ENCODE measurements around the gene ZBTB7C. TPM values are rescaled to one million over a fixed set of nuclear protein-coding genes. Genes with fewer than 3 reads are reported as not detected.

The ZBTB7C gene
- total RNA-seq, 1 donor from 2014 or later: 0.81 TPM

DNA sequence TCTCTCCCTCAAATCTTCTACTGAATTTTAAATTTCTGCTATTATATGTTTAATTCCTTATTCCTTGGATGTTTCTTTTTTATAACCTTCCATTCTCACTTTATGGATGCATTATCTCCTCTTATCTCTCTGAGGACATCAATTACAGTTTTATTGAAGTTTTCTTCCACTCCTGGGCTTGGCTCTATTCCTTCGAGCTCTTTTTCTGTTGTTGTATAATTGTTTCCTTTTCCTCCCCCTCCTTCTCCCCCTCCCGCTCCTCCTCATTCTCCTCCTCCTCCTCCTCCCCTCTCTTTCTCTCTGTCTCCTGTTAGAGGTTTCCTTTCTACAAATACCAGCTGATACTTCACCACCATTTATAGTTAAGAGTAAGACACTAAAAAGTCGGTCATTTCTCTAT lies 209.8 kb downstream of the ZBTB7C start:
- intact Hi-C loops (cut with micrococcal nuclease): no loop called here

DNA sequence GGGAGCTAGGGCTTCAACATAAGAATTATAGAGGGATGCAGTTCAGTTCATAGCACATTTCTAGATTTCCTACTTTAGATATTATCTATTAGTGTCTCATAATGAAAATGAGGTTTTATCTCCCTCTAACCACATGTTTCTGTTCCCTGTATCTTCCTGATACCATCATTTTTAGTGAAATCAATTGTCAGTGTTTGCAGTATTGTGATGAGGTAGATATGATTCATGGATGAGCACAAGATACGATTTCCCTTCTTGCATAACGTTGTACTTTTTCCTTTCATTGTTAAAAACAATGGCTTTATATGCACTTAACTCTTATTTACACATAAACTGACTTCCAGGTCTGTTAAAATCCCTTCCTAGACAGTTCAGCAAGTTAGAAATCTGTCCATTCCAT lies 211.4 kb downstream of the ZBTB7C start:
- intact Hi-C loops (cut with micrococcal nuclease): no loop called here

DNA sequence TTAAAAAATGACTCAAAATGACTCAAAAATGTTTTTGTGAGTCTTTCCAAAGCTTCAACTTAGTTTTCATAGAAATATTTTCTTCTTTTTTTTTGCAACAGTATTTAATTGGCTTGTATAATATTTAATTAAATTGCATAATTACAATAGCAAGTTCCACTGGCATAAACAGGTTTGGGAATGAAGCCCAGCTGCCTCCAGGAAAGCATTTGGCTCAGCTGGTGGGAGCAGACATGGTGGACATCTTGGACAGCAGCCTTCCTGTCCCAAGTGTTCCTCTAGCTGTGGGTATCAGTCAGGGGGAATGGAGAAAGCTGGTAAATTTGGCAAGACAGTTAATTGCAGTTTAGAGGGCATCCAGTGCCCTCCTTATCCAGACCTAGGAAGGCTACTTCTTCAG lies 213.4 kb downstream of the ZBTB7C start:
- intact Hi-C loops (cut with micrococcal nuclease): no loop called here

DNA sequence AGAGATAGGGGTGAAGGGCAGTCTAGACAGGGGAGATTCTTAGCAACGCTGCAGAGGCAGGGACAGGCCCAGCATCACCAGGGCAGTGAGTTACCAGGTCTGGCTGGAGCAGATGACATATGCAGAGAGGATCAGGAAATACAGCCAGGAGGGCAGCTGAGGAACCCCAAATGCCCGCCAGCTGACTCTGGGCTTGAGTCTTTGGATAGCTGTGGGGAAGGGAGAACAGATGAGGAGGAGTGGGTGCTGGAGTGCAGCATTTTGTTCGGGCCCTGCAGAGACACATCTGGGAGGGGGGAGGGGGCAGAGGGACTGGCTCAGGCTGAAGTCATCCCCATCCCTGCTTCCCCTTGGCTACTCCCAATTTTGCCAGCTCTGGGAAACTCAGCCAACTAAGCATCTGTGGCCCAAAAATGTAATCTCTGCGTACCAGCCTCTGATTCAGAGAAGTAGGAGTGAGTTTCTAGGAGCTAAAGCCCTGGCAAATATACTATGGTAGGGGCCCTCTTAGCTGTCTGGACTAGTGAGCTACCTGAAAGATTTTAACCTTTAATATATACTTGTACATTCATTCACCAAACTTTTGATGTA lies 214.5 kb downstream of the ZBTB7C start:
- intact Hi-C loops (cut with micrococcal nuclease): no loop called here

DNA sequence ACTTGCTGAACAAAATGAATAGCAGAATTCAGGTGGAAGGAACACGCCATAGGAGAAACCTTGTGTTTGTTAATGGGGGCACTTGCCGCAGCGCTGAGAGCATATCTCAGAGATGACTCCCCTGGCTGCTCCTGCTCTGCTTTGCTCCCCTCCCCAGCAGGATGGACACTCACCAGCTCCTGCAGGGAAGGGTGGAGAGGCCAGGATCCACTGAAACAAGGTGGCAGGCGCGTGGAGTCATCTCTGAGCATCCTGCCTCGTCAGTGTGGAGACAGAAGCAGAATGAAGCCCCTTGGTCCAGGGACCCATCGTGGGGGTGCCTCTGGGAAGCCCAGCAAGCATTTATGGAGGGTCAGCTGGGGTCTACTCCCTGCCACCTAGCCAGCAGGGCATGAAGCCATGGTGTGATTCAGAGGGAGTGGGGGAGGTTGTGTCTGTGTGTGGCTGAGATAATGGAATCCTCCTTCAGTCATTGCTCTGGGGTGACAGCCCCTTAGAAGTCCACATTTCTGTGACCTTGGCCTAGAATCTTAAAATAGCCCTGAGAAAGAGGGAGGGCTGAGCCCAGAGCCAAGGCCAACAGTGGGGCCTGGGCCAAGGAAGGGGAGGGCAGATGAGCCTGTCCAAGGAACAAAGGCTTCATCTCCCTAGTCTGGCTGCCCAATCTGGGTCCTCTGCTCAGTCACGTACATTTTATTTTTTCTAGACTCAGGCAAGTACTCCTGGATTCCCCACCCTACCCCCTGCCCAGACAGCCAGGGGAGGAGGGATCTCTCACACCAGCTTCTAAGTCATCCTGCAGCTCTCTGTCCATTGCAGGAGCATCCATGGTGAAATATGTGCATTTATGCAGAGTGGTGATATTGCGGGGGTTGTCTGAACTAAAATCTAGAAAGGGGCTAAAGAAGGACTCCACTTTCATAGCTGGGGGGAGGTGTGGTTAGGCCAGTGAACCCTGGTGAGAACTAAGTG lies 215.4 kb downstream of the ZBTB7C start:
- intact Hi-C loops (cut with micrococcal nuclease): no loop called here

DNA sequence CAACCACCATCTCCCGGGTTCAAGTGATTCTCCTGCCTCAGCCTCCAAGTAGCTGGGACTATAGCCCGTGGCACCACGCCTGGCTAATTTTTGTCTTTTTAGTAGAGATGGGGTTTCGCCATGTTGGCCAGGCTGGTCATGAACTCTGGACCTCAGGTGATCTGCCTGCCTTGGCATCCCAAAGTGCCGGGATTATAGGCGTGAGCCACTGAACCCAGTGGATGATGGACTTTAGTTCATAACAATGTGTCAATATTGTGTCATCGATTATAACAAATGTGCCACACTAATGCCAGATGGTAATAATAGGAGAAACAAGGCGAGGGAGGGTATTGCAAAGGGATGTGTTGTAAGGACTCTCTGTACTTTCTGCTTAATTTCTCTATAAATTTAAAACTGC lies 216.6 kb downstream of the ZBTB7C start:
- intact Hi-C loops (cut with micrococcal nuclease): no loop called here

DNA sequence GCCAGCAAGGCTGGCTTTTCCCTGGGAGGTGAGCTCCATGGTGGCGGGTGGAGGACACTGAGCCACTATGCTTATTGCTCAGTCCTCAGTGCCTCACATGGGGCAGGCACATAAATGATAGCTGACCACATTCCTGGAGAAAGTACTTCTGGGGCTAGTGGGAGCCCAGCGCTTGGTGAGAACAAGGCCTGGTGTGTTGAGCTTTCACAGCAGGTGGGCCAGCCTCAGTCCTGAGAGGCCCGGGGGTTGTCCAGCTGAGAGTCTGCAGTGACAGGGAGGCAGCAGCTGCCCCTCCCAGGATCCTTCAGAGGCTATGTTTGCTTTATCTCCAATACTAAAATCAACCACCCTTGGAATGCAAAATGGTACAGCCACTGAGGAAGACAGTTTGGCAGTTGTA lies 217.7 kb downstream of the ZBTB7C start:
- intact Hi-C loops (cut with micrococcal nuclease): no loop called here

DNA sequence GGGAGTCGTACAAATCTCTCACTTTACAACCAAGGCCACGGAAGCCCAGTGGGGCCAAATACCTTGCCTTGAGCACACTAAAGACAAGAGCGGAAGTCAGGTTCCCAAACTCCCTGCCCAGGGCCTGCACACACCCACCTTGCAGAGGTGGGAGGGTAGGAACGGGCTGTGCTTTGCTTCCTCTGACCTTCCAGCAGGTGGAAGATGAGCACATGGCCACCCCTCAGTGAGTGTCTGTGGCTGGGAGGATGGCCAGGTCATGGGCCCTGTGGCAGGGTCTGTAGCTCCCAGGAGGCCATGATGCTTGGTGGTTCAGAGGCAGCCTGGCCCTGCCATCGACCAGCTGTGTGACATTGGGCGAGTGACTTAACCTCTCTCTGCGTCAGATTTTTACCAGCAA lies 218.2 kb downstream of the ZBTB7C start:
- intact Hi-C loops (cut with micrococcal nuclease): no loop called here

DNA sequence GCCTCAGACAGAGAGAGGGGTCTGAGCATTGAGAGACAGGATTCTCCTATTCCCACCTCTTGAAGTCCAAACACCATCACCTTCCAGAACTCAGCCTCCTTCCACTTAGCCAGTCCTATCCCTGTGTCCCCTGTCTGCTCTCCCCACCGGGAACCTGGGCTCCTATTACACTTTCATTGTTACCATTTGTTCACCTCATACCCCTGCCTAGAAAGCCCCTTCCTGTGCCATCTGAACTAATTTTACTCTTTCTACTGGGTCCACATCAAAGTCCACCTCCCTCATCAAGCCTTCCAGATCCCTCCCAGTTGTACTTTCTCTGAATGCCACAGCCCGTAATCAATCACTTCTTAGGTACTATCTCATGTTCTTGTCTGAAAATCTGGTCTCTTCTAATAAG lies 220.6 kb downstream of the ZBTB7C start:
- intact Hi-C loops (cut with micrococcal nuclease): no loop called here

DNA sequence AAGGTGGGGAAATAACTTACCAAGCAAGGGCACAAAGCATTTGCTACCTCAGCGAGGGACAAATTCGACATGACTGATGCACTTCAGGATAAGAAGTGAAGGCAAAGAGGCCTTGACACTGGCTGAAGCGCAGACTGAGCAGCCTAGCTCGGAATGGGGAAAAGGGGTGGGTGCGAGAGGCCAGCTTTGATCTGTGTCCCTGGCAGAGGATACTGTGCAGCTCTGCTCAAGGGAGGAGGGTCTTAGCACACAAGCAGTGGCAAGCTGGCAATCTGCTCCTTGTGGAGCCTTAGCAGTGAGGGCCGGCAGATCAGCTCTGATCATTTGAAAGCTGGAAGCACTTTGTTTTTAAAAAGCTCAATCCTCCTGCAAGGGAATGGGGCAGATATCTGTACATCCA lies 222.3 kb downstream of the ZBTB7C start:
- intact Hi-C loops (cut with micrococcal nuclease): no loop called here

DNA sequence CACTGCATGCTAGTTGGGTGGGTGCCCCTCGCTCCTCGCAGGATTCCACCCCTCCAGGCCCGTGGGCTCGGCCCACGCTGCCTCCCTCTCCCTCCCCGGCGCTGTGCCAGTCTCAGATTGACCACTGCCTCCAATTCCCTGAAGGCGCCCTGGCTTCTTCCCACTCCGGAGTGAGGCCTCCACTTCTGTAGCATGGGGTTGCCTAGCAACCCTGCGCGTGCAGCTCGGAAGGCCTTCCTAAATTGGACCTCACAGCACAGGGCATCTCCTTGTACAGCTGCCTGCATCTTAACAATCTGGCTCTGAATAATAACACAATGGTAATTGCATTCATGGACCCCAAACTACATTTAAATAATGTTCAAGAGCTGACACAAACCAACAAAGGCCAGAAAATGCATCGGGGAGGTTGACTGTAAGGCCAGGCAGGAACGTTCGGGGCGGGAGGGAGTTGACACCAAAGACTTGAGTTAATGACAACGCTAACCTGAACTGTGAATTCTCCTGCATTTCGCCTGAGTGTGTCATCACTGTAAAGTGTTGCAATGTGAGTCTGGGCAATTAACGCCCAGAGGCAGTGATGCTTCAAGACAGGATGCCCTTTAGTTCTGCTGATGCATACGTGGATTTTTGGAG lies 222.9 kb downstream of the ZBTB7C start:
- intact Hi-C loops (cut with micrococcal nuclease): no loop called here

DNA sequence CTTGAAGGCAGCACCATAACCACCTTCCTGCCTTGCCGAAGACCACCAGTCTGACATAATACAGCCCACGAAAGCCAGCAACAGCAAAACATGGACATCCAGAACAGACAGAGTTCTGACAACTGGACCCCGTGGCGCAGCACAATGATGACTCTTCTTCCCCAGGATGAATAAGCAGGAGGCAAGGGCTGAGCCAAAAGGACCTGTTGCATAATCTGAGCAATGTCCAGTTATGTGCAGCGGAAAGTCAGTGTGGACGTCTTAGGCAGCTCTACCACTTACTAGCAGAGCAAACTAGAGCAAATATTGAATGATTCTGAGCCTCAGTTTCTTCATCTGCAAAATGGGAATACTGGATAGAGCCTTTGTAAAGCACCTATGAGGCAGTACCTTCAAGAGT lies 225.1 kb downstream of the ZBTB7C start:
- intact Hi-C loops (cut with micrococcal nuclease): no loop called here

DNA sequence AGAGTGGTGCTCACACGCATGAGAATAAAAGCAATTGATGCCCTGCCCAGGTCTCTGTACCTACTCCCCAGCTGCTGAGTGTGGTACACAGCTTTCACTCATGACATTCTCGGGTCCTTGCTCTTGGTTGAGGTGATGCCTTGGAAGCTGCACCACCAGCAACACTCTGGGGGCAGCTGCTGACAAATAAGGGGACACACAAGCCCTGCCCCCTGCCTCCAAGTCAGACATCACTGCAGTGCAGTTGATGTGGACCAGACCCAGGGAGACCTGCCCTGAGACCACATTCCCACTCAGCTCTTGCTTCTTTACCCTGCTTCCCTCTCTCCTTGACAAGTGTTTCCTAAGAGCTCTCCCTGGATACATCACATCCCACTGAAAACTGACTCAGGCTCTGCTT lies 225.6 kb downstream of the ZBTB7C start:
- intact Hi-C loops (cut with micrococcal nuclease): no loop called here

DNA sequence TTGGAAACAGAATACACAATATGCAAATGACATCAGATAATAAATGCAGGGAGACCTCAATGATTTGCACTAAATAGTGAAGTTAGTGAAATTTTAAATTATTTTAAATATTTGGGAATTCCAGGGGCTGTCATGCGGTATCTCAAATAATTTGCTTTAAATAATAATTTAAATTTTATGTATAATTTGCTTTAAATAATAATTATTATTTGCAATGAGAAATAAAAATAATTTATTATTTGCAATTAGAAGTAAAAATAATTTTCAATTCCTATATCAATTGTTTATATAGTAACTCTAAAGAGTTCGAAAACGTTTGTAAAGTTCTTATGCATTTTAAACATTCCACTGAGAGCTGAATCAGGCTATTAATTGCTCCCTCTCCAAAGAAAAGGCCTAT lies 226.4 kb downstream of the ZBTB7C start:
- intact Hi-C loops (cut with micrococcal nuclease): no loop called here

DNA sequence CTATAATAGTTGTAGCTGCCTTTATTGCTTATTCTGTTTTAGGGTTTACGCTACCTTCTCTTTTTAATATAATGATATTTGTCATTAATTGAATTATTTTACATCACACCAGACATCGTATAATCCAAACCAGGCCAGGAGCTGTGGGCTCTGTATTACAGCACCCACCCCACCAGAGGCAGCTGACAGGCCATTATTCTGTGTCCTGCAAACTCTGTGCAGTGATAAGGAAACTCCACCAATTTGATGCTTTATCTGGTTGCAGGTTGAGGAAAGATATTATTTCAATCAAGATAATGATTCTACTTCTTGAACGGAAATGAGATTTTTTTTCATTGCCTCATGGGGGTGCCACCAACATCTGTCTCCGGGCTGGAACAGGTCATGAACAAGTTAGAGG lies 227.3 kb downstream of the ZBTB7C start:
- intact Hi-C loops (cut with micrococcal nuclease): no loop called here

DNA sequence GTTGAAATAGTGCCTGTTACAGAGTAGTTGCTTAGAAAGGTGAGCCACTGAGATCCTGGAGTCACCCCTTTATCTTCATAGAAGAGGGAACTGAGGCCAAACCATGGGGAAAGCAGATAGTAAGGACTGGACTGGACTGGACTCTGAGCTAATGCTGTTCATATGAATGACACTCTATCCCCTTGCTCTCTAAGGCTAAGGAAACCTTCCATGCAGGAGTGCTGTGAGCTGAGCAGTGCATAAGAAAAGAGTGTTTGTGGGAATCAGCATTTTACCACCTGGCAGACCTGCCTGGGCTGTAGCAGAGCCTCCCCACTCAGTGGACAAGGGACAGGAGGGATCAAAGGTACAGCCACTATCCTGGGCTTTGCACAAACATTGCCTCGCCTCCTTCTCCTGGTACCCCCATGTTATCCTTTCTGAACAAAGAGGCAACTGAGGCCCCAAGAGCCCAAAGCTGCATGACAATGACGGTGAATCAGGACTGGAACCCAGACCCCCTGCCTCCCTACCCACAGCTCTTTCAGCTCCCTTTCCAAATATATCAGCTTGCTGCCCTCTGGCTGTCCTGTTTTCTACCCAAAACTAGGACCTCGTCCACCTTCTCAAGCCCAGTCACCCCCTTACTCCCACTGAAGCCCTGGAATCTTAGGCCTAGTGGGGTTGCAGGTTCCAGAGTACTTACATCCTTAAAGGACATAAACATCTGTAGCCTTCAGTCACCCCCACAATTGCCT lies 227.9 kb downstream of the ZBTB7C start:
- intact Hi-C loops (cut with micrococcal nuclease): no loop called here

DNA sequence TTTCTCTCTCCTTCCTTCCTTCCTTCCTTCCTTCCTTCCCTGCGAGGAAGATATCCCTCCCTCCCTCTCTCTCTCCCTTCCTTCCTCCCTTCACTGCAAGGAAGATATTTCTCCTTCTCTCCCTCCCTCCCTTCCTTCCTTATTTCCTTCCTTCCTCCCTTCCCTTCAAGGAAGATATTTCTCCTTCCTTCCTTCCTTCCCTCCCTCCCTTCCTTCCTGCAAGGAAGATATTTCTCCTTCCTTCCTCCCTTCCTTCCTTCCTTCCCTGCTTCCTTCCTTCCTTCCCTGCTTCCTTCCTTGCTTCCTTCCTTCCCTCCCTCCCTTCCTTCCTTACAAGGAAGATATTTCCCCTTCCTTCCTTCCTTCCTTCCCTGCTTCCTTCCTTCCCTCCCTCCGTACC lies 229.5 kb downstream of the ZBTB7C start:
- intact Hi-C loops (cut with micrococcal nuclease): no loop called here

DNA sequence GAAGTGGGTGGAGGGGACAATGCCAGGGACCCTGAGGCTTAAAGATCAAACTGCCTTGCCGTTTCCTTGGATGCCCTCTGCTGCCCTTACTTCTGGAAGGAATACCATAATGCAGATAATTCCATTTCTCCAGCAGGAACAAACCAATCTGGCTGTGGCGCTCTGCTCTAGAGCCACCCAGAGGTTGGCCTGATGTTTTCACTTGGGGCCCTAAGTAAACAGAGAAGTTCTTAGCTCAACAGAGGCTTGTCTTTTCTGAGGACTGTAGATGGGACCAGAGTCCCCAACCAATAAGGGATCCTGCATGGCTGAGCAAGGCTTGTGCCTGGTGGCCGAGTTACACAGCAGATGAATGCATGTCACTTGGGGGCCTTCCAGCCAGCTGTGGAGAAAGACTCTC lies 230.2 kb downstream of the ZBTB7C start:
- intact Hi-C loops (cut with micrococcal nuclease): no loop called here

DNA sequence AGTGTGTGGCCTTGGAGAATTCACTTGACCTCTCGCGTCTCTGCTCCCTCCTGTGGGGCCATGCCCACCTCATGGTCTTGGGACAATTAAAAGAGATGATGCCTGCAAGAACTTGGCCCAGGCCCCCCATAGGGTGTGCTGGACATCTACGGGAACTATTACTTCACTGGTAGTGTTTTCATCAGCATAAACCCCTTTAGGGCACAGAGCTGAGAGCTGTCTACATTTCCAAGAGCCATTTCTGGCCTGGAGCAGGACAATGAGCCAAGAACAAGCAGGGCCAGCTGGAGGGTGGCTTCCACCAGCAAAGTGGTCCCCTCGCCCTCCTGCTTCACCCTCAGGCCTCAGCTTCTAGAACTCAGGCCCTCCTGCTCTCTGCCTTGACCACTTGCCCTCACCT lies 232.3 kb downstream of the ZBTB7C start:
- intact Hi-C loops (cut with micrococcal nuclease): no loop called here

DNA sequence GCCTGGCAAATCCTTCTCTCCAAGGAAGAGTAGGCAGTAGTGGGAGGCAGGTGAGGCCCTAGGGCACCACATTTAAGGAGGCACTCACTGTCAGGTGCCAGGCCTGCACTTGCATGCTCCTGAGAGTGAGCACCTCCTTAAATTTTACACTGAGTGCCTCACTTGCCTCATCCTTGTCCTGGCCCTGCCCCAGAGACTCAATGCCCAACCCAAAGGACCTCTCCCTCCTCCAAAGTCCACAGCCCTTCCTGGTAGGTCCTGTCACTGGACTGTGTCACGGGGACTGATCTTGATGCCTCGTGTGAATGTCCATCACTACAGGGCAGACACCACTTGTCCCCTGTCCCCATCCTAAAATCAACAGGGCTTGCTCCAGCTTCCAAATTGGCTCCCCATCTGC lies 235.6 kb downstream of the ZBTB7C start:
- intact Hi-C loops (cut with micrococcal nuclease): no loop called here

DNA sequence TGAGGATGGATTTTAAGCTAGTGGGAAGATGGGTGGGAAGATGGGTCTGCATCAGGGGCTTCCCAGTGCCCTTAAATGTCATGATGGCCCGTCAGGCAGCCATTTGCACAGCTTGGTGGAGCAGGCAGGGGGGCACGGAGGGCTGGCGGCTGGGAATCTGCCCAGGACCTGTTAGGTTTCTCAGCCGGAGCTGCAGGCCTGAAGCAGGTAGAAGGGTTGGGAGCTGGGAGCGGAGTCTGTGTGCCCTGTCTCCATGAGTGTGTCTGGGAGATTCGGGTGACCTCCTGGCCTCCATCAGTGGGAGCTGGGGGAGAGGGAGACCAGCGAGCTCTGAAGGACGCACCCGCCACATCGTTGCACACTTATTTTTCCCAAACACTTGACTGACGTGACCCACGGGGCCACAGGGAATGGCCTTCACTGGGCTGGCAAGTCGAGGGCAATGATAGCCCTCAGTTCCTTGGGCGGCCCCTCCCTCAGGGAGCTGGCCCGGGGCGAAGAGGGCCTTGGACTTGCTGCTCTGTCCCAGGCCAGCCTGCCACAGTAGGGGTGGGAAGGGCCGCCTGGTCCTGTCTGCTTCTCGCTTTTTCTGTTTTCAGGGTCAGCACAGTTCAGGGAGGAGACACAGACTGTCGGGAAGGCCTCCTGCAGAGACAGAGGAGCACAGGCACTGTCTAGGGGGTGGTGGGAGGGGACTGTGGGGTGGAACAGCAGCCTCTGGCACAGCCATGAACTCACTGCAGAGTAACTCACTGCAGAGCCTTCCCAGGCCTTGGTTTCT lies 236.8 kb downstream of the ZBTB7C start:
- intact Hi-C loops (cut with micrococcal nuclease): no loop called here

All from T-helper 1 cell treated with Interleukin-12 subunit alpha and Interleukin-12 subunit beta and Interleukin-4 antibody, amounts not matched to agents 30 ng/mL and 1 ng/mL, for 36 hours (primary cell).